SU-DHL-6 (cell line): ENCODE data around the gene GPR78.

Source experiments
- H2AFZ ChIP-seq: fragments of 200-600 bp; sonication (generic); 2 replicates; pipeline ENCODE4 v1.6.1; 2014; ENCODE audit warnings: low read depth, mild to moderate bottlenecking, moderate library complexity, mixed read lengths, antibody characterized with exemption, low read length; ENCODE audit not compliant: severe bottlenecking
- H3F3A ChIP-seq: fragments of 200-600 bp; shearing (Covaris generic); 2 replicates; pipeline ENCODE4 v1.6.0; 2016; ENCODE audit warnings: antibody characterized with exemption, mild to moderate bottlenecking; ENCODE audit not compliant: insufficient read depth
- H3K27ac ChIP-seq: fragments of 200-600 bp; sonication (generic); 2 replicates; pipeline ENCODE4 v1.5.1; 2016; ENCODE audit warnings: low read depth, mild to moderate bottlenecking, low read length, moderate library complexity, mixed read lengths
- H3K27me3 ChIP-seq: fragments of 200-600 bp; sonication (generic), shearing (Covaris generic); 2 replicates; pipeline ENCODE4 v1.6.0; 2014; ENCODE audit warnings: mild to moderate bottlenecking, low read length
- H3K36me3 ChIP-seq: fragments of 200-600 bp; sonication (generic); 2 replicates; pipeline ENCODE4 v1.6.1; 2014; ENCODE audit warnings: mild to moderate bottlenecking, low read length, mixed read lengths
- H3K4me2 ChIP-seq: fragments of 300-600, 200-600 bp; shearing (Covaris generic), sonication (generic); 2 replicates; pipeline ENCODE4 v1.6.0; 2014; ENCODE audit warnings: low read length, low read depth, mild to moderate bottlenecking; ENCODE audit not compliant: poor library complexity, severe bottlenecking
- H3K4me3 ChIP-seq: fragments of 200-600 bp; sonication (generic); 2 replicates; pipeline ENCODE4 v1.5.1; 2014; ENCODE audit warnings: antibody characterized with exemption, low read length, mild to moderate bottlenecking, mixed read lengths; ENCODE audit not compliant: insufficient read depth, poor library complexity, severe bottlenecking
- H3K79me2 ChIP-seq: fragments of 200-600 bp; sonication (generic); 2 replicates; pipeline ENCODE4 v1.6.1; 2014; ENCODE audit warnings: mild to moderate bottlenecking, low read length, moderate library complexity; ENCODE audit not compliant: insufficient read depth
- H3K9ac ChIP-seq: fragments of 200-600 bp; sonication (generic); 2 replicates; pipeline ENCODE4 v1.7.0; 2014; ENCODE audit warnings: mild to moderate bottlenecking, low read length
- H3K9me2 ChIP-seq: fragments of 200-600 bp; sonication (generic); replicated peaks from 2 replicates; pipeline ENCODE4 v1.6.1; 2014; ENCODE audit warnings: low read length; ENCODE audit not compliant: insufficient read depth
- H3K9me3 ChIP-seq: fragments of 200-600 bp; sonication (generic); 2 replicates; pipeline ENCODE4 v1.6.1; 2014; ENCODE audit warnings: low read length, mixed read lengths; ENCODE audit not compliant: insufficient read depth
- H4K20me1 ChIP-seq: fragments of 200-600 bp; sonication (generic); 2 replicates; pipeline ENCODE4 v1.6.1; 2014; ENCODE audit warnings: low read depth, mild to moderate bottlenecking, antibody characterized with exemption, low read length, moderate library complexity, mixed read lengths
- CTCF ChIP-seq: fragments of 200-600 bp; sonication (generic); IDR thresholded peaks from one replicate; pipeline ENCODE4 v1.5.1; 2017; ENCODE audit warnings: antibody characterized with exemption, mild to moderate bottlenecking, low read length, moderate library complexity; ENCODE audit not compliant: insufficient read depth, poor library complexity, severe bottlenecking
- EZH2phosphoT487 ChIP-seq: fragments of 200-600 bp; sonication (generic), shearing (Covaris generic); conservative IDR thresholded peaks from 2 replicates; pipeline ENCODE4 v1.6.1; 2018; ENCODE audit warnings: mild to moderate bottlenecking, antibody characterized with exemption, low read length, moderate library complexity, mixed read lengths

GPR78 gene

GRCh38 chr4:8612646-8613045 is 32.5 kb downstream of the GPR78 start:
- no peaks in the 10 kb centered on the region for H3K9me3 ChIP-seq
- H3K4me2 ChIP-seq, result no peak overlapping the region
- H3K79me2 ChIP-seq, result no peaks in the 10 kb centered on the region
- no peaks in the 10 kb centered on the region for H3K9me2 ChIP-seq
- H3K4me3 ChIP-seq, result no peak overlapping the region
- H3K27me3 ChIP-seq, result no peaks in the 10 kb centered on the region
- H3F3A ChIP-seq, result no peaks in the 10 kb centered on the region
- no peak overlapping the region for H2AFZ ChIP-seq
- H3K9ac ChIP-seq, result no peak overlapping the region
- H3K27ac ChIP-seq, result no peak overlapping the region
- no peaks in the 10 kb centered on the region for H4K20me1 ChIP-seq
- no peak for TF ChIP-seq EZH2phosphoT487
- no peak for TF ChIP-seq CTCF
- no peaks in the 10 kb centered on the region for H3K36me3 ChIP-seq

- no peak for TF ChIP-seq CTCF
- H3K36me3 ChIP-seq, result no peaks in the 10 kb centered on the region
- H3K9me3 ChIP-seq, result no peaks in the 10 kb centered on the region
- no peaks in the 10 kb centered on the region for H3K79me2 ChIP-seq
- no peak overlapping the region for H2AFZ ChIP-seq
- no peak overlapping the region for H3K4me3 ChIP-seq
- no peaks in the 10 kb centered on the region for H3K9me2 ChIP-seq
- H3K4me2 ChIP-seq, result no peak overlapping the region
- H3K9ac ChIP-seq, result no peak overlapping the region
- H3F3A ChIP-seq, result no peaks in the 10 kb centered on the region
- H3K27ac ChIP-seq, result no peak overlapping the region
- no peaks in the 10 kb centered on the region for H4K20me1 ChIP-seq
- no peaks in the 10 kb centered on the region for H3K27me3 ChIP-seq
These were observed 33.5 kb downstream of the GPR78 start for GRCh38 chr4:8613421-8614364.

- Histone ChIP-seq H3K9me3 (no peaks in the 10 kb centered on the region), H3K9me2 (no peaks in the 10 kb centered on the region), H3K27ac (no peak overlapping the region), H2AFZ (no peak overlapping the region), H3K4me2 (no peak overlapping the region), H3K27me3 (no peaks in the 10 kb centered on the region), H3K36me3 (no peaks in the 10 kb centered on the region), H3K9ac (no peak overlapping the region), H3K4me3 (no peak overlapping the region), H3F3A (no peaks in the 10 kb centered on the region), H4K20me1 (no peaks in the 10 kb centered on the region), H3K79me2 (no peaks in the 10 kb centered on the region)
- TF ChIP-seq CTCF (no peak), EZH2phosphoT487 (no peak)
These were observed 34.4 kb downstream of the GPR78 start for GRCh38 chr4:8614365-8615193.
